Choroid plexus epithelial cell (primary cell): ENCODE measurements around the gene RBMS3.
"Not testable (repeated sequence)": the region's sequence is repeated elsewhere in the genome, so short reads cannot be mapped to it uniquely, and the experiment has no call there.

ENCODE experiments used
- DNase-seq: peaks from one replicate; pipeline ENCODE4 v3.0.0-alpha.2; 2010; ENCODE audit warnings: low read depth
- H3K4me3 ChIP-seq: 2 replicates; pipeline ENCODE4 v1.5.1; 2011; ENCODE audit warnings: low read depth, mild to moderate bottlenecking, control low read depth, low read length, moderate library complexity
- CTCF ChIP-seq: conservative IDR thresholded peaks from 2 replicates; pipeline ENCODE4 v1.5.1; 2011; ENCODE audit warnings: low read depth, mild to moderate bottlenecking, control low read depth, inconsistent platforms, low read length, moderate library complexity

Gene RBMS3

DNA sequence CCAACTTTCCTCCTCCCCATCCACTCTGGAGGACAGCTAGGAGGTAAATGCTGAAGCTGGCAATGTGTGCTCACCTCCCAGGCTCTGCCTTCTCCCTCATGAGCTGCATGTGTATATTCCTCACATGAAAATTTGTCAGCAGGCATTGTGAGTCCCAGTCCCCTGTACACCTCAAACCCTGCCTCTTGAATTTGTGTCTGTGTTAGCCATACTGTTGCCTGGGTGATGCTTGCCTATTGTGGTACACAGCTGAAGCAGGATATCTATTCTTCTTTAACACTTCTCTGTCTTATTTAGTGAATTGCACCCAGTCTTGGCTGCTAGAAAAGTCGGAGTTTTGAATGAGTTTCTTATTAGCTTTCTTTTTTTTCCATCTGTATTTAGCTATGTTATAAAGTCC, 739.5 kb downstream of the RBMS3 start:
- TF ChIP-seq CTCF: no peak
- DNase-seq: no peak
- H3K4me3 ChIP-seq: no peak overlapping the region

GRCh38 chr3:30024466-30024865, 743.6 kb downstream of the RBMS3 start:
- no peak overlapping the region for H3K4me3 ChIP-seq
- no peak for DNase-seq
- no peak for TF ChIP-seq CTCF

DNA sequence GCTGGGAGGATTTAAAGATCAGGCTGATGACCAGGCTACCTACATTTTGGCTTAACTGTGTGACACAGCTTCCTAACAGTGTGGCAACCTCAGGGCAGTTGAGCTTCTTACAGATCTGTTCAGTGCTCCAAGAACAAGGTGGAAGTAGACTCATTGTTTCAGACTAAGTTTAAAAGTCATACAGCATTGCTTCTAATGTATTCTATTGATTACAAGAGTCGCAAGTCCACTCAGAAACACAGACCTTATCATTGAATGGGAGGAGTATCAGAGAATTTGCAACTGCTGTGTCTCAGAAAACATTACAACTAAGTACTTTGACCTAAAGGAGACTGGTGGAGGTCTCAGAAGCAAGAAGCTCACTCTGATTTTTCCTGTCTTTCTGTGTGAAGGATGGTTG, 746.0 kb downstream of the RBMS3 start:
- no peak overlapping the region for H3K4me3 ChIP-seq
- TF ChIP-seq CTCF: no peak
- DNase-seq: no peak

GRCh38 chr3:30034246-30034991, 753.5 kb downstream of the RBMS3 start:
- peak; percentile 35 for DNase-seq
- TF ChIP-seq CTCF: no peak
- H3K4me3 ChIP-seq: no peak overlapping the region

DNA sequence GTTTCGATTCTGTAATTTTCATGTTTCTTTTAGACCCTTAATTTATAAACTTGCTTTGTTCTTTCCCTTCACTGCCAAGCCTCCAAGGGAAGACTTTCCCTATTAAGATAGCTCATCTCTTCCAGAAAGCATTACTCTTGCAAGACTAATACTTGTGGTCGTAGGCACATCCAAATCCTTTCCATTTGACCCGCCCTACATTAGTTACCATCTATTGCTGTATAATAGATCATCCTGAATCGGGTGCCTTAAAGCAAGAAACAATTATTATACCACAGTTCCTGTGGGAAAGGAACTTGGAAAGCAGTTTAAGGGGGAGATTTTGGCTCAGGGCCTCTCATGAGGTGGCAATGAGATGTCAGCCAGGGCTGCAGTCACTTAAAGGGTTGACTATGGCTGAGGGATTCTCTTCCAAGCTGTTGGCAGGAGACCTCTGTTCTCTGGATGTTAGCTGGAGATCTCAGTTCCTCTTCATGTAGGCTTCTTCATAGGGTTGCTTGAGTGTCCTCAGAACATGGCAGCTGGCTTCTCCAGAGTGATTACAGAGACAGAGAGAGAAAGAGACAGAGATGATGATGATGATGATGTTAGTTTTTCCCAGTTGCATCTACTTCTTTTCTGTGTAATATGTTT, 755.2 kb downstream of the RBMS3 start:
- no peak for DNase-seq
- TF ChIP-seq CTCF: no peak
- H3K4me3 ChIP-seq: no peak overlapping the region

DNA sequence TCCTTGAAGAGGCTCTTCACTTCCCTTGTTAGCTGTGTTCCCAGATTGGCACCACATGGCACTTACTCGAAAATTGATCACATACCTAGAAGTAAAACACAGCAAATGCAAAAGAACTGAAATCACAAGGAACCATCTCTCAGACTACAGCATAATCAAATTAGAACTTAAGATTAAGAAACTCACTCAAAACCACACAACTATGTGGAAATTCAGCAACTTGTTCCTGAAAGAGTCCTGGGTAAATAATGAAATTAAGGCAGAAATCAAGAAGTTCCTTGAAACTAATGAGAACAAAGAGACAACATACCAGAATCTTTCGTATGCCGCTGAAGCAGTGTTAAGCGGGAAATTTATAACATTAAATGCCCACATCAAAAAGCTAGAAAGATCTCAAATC, 759.3 kb downstream of the RBMS3 start:
- no peak overlapping the region for H3K4me3 ChIP-seq
- no peak for DNase-seq
- TF ChIP-seq CTCF: no peak

DNA sequence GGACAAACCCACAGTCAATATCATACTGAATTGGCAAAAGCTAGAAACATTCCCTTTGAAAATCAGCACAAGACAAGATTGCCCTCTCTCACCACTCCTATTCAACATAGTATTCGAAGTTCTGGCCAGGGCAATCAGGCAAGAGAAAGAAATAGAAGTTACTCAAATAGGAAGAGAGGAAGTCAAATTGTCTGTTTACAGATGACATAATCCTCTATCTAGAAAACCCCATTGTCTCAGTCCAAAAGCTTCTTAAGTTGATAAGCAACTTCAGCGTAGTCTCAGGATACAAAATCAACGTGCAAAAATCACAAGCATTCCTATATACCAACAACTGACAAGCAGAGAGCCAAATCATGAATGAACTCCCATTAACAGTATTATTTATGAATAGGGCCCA, 760.6 kb downstream of the RBMS3 start:
- peak; percentile 8 for DNase-seq
- H3K4me3 ChIP-seq: not testable (repeated sequence)
